Measurements from ENCODE around the gene OBSCN.

OBSCN gene

GRCh38 chr1:228376651-228377631 lies 169.1 kb downstream of the OBSCN start:
- TF ChIP-seq, protein P1, sequence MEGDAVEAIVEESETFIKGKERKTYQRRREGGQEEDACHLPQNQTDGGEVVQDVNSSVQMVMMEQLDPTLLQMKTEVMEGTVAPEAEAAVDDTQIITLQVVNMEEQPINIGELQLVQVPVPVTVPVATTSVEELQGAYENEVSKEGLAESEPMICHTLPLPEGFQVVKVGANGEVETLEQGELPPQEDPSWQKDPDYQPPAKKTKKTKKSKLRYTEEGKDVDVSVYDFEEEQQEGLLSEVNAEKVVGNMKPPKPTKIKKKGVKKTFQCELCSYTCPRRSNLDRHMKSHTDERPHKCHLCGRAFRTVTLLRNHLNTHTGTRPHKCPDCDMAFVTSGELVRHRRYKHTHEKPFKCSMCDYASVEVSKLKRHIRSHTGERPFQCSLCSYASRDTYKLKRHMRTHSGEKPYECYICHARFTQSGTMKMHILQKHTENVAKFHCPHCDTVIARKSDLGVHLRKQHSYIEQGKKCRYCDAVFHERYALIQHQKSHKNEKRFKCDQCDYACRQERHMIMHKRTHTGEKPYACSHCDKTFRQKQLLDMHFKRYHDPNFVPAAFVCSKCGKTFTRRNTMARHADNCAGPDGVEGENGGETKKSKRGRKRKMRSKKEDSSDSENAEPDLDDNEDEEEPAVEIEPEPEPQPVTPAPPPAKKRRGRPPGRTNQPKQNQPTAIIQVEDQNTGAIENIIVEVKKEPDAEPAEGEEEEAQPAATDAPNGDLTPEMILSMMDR (IDR thresholded peaks at IDR 0.05): no peak
- no peak for TF ChIP-seq ZFX (IDR thresholded peaks at IDR 0.05; ENCODE audit: borderline replicate concordance)

GRCh38 chr1:228377664-228378089 lies 169.8 kb downstream of the OBSCN start:
- TF ChIP-seq, protein P1 (IDR thresholded peaks at IDR 0.05): no peak
- TF ChIP-seq ZFX (IDR thresholded peaks at IDR 0.05; ENCODE audit: borderline replicate concordance): no peak
- peak overlapping the region; percentile 66 for H3K27ac ChIP-seq

More at GRCh38 chr1:228376651-228377631, 169.1 kb downstream of the OBSCN start:
- H3K27ac ChIP-seq: peak overlapping the region; percentile 66

- H3K27ac ChIP-seq: peak overlapping the region; percentile 66
- no peak for TF ChIP-seq ZFX (IDR thresholded peaks at IDR 0.05; ENCODE audit: borderline replicate concordance)
- TF ChIP-seq, protein P1 (IDR thresholded peaks at IDR 0.05): peak; percentile 85
Measured at GRCh38 chr1:228378090-228378872, 170.4 kb downstream of the OBSCN start.

- peak overlapping the region; percentile 66 for H3K27ac ChIP-seq
- TF ChIP-seq, protein P1 (IDR thresholded peaks at IDR 0.05): peak; percentile 49
- TF ChIP-seq ZFX (IDR thresholded peaks at IDR 0.05; ENCODE audit: borderline replicate concordance): no peak
Measured at GRCh38 chr1:228378873-228379460, 171.1 kb downstream of the OBSCN start.

DNA sequence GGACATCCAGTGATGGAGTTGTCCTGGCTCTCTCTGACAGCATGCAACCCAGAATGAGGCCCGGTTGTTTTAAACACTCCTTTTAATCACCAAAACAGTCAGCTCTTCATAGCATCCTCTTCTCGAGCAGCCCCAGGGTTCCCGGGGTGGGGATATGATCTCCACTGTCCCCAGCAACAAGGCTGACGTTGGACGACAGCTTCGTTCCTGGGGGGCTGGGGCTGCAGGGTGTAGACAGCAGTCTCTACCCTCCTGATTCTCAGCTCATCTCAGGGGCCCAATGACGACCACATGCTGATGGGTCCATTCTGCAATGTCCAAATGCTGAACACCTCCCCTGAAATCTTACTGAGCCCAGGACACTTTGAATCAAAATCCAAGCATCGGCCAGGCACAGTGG lies 171.8 kb downstream of the OBSCN start:
- TF ChIP-seq, protein P1 (IDR thresholded peaks at IDR 0.05): no peak
- no peak for TF ChIP-seq ZFX (IDR thresholded peaks at IDR 0.05; ENCODE audit: borderline replicate concordance)
- no peak overlapping the region; the same call in 1 of the 2 replicates for H3K27ac ChIP-seq

DNA sequence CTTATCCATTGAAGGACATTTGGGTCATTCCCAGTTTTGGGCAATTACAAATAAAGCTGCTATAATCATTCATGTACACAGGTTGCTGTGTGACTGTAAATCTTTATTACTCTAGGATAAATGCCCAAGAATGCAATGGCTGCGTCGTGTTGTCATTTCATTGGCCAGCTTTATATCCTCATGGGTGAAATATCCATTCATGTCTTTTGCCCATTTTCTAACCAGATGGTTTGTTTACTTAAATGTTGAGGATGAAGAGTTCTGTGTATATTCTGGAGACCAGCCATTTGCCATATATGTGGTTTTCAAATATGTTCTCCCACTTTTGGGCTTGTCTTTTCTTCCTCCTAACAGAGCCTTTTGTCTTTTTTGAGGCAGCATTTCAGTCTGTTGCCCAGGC lies 173.5 kb downstream of the OBSCN start:
- TF ChIP-seq, protein P1 (IDR thresholded peaks at IDR 0.05): no peak
- TF ChIP-seq ZFX (IDR thresholded peaks at IDR 0.05; ENCODE audit: borderline replicate concordance): no peak

More for the DNA sequence above, 173.5 kb downstream of the OBSCN start:
- no peak overlapping the region for H3K27ac ChIP-seq

Data from 22Rv1 (cell line).